HEK293T (cell line): ENCODE measurements around the gene CELF2.

ENCODE experiments used
- ARNT ChIP-seq: fragments of 450-650 bp; IDR thresholded peaks from 2 replicates; pipeline ENCODE4 v1.6.1; 2017; ENCODE audit warnings: mild to moderate bottlenecking
- BHLHE40 ChIP-seq: fragments of 450-650 bp; IDR thresholded peaks from 2 replicates; pipeline ENCODE4 v1.6.1; 2016; ENCODE audit warnings: mild to moderate bottlenecking, moderate library complexity, borderline replicate concordance
- ELF4 ChIP-seq: fragments of 450-650 bp; IDR thresholded peaks from 2 replicates; pipeline ENCODE4 v1.6.1; 2017; ENCODE audit warnings: antibody characterized with exemption
- FOXA1 ChIP-seq: fragments of 450-650 bp; IDR thresholded peaks from 2 replicates; pipeline ENCODE4 v1.6.1; 2016; ENCODE audit warnings: mild to moderate bottlenecking
- FOXK2 ChIP-seq: fragments of 450-650 bp; IDR thresholded peaks from 2 replicates; pipeline ENCODE4 v1.6.1; 2016; ENCODE audit warnings: mild to moderate bottlenecking
- FOXM1 ChIP-seq: fragments of 450-650 bp; IDR thresholded peaks from 2 replicates; pipeline ENCODE4 v1.6.1; 2017; ENCODE audit warnings: mild to moderate bottlenecking, borderline replicate concordance
- HDGF ChIP-seq: fragments of 450-650 bp; IDR thresholded peaks from 2 replicates; pipeline ENCODE4 v1.6.1; 2017; ENCODE audit warnings: antibody characterized with exemption, borderline replicate concordance
- LEF1 ChIP-seq: fragments of 450-650 bp; IDR thresholded peaks from 2 replicates; pipeline ENCODE4 v1.6.1; 2017; ENCODE audit warnings: mild to moderate bottlenecking, borderline replicate concordance
- NFRKB ChIP-seq: fragments of 450-650 bp; IDR thresholded peaks from 2 replicates; pipeline ENCODE4 v1.6.1; 2016; ENCODE audit warnings: mild to moderate bottlenecking, moderate library complexity
- PKNOX1 ChIP-seq: fragments of 450-650 bp; IDR thresholded peaks from 2 replicates; pipeline ENCODE4 v1.6.1; 2016
- SP1 ChIP-seq: fragments of 450-650 bp; IDR thresholded peaks from 2 replicates; pipeline ENCODE4 v1.6.1; 2017
- TARDBP ChIP-seq: fragments of 450-650 bp; IDR thresholded peaks from 2 replicates; pipeline ENCODE4 v1.6.1; 2016
- ZNF384 ChIP-seq: fragments of 450-650 bp; IDR thresholded peaks from 2 replicates; pipeline ENCODE4 v1.6.1; 2016

- no peak for TF ChIP-seq SP1
- TF ChIP-seq FOXA1: no peak
- no peak for TF ChIP-seq TARDBP
- TF ChIP-seq ZNF384: no peak
- TF ChIP-seq LEF1: no peak
- TF ChIP-seq FOXK2: no peak
- TF ChIP-seq ELF4: no peak
- no peak for TF ChIP-seq BHLHE40
- no peak for TF ChIP-seq NFRKB
- no peak for TF ChIP-seq HDGF
- no peak for TF ChIP-seq FOXM1
- TF ChIP-seq ARNT: no peak
- TF ChIP-seq PKNOX1: no peak
Observed at GRCh38 chr10:11191678-11192077, 174.0 kb downstream of the CELF2 start.
